Stimulated activated CD4-positive, alpha-beta T cell treated with anti-CD3 and anti-CD28 coated beads, Interleukin-15, amount 100 ng/mL, for 1 hour (primary cell): ENCODE results near the gene PIK3CB.
A peak's percentile ranks its signal among the peaks of the same experiment; 100 is the strongest.

ENCODE experiments used
- DNase-seq, 2 donors: peaks; one replicate each; pipeline ENCODE4 v3.0.0-alpha.2; 2020; ENCODE audit warnings: low read depth in 1 of 2, low spot score in 1 of 2

The PIK3CB gene

GRCh38 chr3:138834596-138835396 is at the start of gene PIK3CB:
Gene PIK3CB (minus strand): TSS chr3:138834928. CDS start chr3:138759343, 75,585 bp downstream.
- DNase-seq = peak; percentile 76 to 86

- no peak for DNase-seq
Measured at GRCh38 chr3:138881233-138881632, 46.5 kb upstream of the PIK3CB start.

- no peak for DNase-seq
Measured at GRCh38 chr3:138879541-138880380, 45.0 kb upstream of the PIK3CB start.

- no peak for DNase-seq
Measured at GRCh38 chr3:138877226-138877625, 42.5 kb upstream of the PIK3CB start.

GRCh38 chr3:138875754-138876664 is 41.3 kb upstream of the PIK3CB start:
- no peak for DNase-seq

GRCh38 chr3:138875096-138875753 is 40.5 kb upstream of the PIK3CB start:
- DNase-seq = no peak

GRCh38 chr3:138873471-138874278 is 38.9 kb upstream of the PIK3CB start:
- DNase-seq = no peak

GRCh38 chr3:138872632-138873031 is 37.9 kb upstream of the PIK3CB start:
- no peak for DNase-seq

- no peak for DNase-seq
Measured at GRCh38 chr3:138867996-138868395, 33.3 kb upstream of the PIK3CB start.

GRCh38 chr3:138863776-138864113 is 29.0 kb upstream of the PIK3CB start:
- DNase-seq = no peak

GRCh38 chr3:138862924-138863775 is 28.4 kb upstream of the PIK3CB start:
- DNase-seq = no peak

- DNase-seq = no peak
Measured at GRCh38 chr3:138862531-138862923, 27.8 kb upstream of the PIK3CB start.

GRCh38 chr3:138861798-138862197 is 27.1 kb upstream of the PIK3CB start:
- no peak for DNase-seq

GRCh38 chr3:138856799-138857198 is 22.1 kb upstream of the PIK3CB start:
- DNase-seq = no peak

- DNase-seq = no peak
Measured at GRCh38 chr3:138854940-138855339, 20.2 kb upstream of the PIK3CB start.

- no peak for DNase-seq
Measured at GRCh38 chr3:138854204-138854603, 19.5 kb upstream of the PIK3CB start.

GRCh38 chr3:138850151-138850550 is 15.4 kb upstream of the PIK3CB start:
- no peak for DNase-seq

- DNase-seq = no peak
Measured at GRCh38 chr3:138849222-138849940, 14.7 kb upstream of the PIK3CB start.
